Measurements from ENCODE around the gene CNPY3.
"Not testable (repeated sequence)": the region's sequence is repeated elsewhere in the genome, so short reads cannot be mapped to it uniquely, and the experiment has no call there.

The CNPY3 gene

GRCh38 chr6:42928986-42929820 is at the start of gene CNPY3:
Gene CNPY3 (plus strand): TSS chr6:42929480. CDS start chr6:42929571, 91 bp downstream.
- DNase-seq = peak; percentile 90

GRCh38 chr6:42880240-42880817 is 49.0 kb upstream of the CNPY3 start:
- not testable (repeated sequence) for DNase-seq

GRCh38 chr6:42880871-42881270 is 48.4 kb upstream of the CNPY3 start:
- not testable (repeated sequence) for DNase-seq

- DNase-seq = no peak
Measured at GRCh38 chr6:42885702-42886101, 43.6 kb upstream of the CNPY3 start.

- DNase-seq = not testable (repeated sequence)
Measured at GRCh38 chr6:42888201-42888600, 41.1 kb upstream of the CNPY3 start.

GRCh38 chr6:42889815-42890214 is 39.5 kb upstream of the CNPY3 start:
- no peak for DNase-seq

GRCh38 chr6:42890311-42891198 is 38.7 kb upstream of the CNPY3 start:
- DNase-seq = peak; percentile 89

GRCh38 chr6:42891199-42891722 is 38.0 kb upstream of the CNPY3 start:
- DNase-seq = no peak

- DNase-seq = not testable (repeated sequence)
Measured at GRCh38 chr6:42894041-42894828, 35.0 kb upstream of the CNPY3 start.

GRCh38 chr6:42896178-42896719 is 33.0 kb upstream of the CNPY3 start:
- DNase-seq = no peak

GRCh38 chr6:42898891-42899361 is 30.4 kb upstream of the CNPY3 start:
- DNase-seq = peak; percentile 60

GRCh38 chr6:42899871-42900270 is 29.4 kb upstream of the CNPY3 start:
- DNase-seq = no peak

- DNase-seq = peak; percentile 45
Measured at GRCh38 chr6:42901538-42901957, 27.7 kb upstream of the CNPY3 start.

GRCh38 chr6:42902429-42903263 is 26.6 kb upstream of the CNPY3 start:
- DNase-seq = not testable (repeated sequence)

GRCh38 chr6:42904467-42904866 is 24.8 kb upstream of the CNPY3 start:
- no peak for DNase-seq

- DNase-seq = no peak
Measured at GRCh38 chr6:42907336-42907735, 21.9 kb upstream of the CNPY3 start.

- DNase-seq = no peak
Measured at GRCh38 chr6:42909835-42910234, 19.4 kb upstream of the CNPY3 start.

- DNase-seq = no peak
Measured at GRCh38 chr6:42911171-42912021, 17.9 kb upstream of the CNPY3 start.

- DNase-seq = no peak
Measured at GRCh38 chr6:42914546-42914945, 14.7 kb upstream of the CNPY3 start.

GRCh38 chr6:42915732-42916131 is 13.5 kb upstream of the CNPY3 start, which contains the start of gene PTCRA:
Gene PTCRA (plus strand): TSS chr6:42916053. CDS start chr6:42916070, 17 bp downstream.
- DNase-seq = no peak
